HG03342 (cell line): ENCODE results near the gene OR5H14.
A peak's percentile ranks its signal among the peaks of the same experiment; 100 is the strongest.
"Not testable (repeated sequence)": the region's sequence is repeated elsewhere in the genome, so short reads cannot be mapped to it uniquely, and the experiment has no call there.

Experiments used
- ATAC-seq: cut with Tn5 transposase; IDR thresholded peaks from one replicate; pipeline ENCODE4 v1.9.1; 2021; ENCODE audit warnings: mild to moderate bottlenecking, moderate library complexity; ENCODE audit not compliant: unreplicated experiment

The OR5H14 gene

GRCh38 chr3:98147179-98147578, at the start of gene OR5H14:
Gene OR5H14, plus strand, starts transcription at chr3:98147479. Its CDS starts 1,907 bp downstream, at chr3:98149386.
- ATAC-seq: no peak

GRCh38 chr3:98099848-98100247, 47.4 kb upstream of the OR5H14 start:
- ATAC-seq: no peak

GRCh38 chr3:98108162-98108561, 39.1 kb upstream of the OR5H14 start:
- ATAC-seq: no peak

- no peak for ATAC-seq
Observed at GRCh38 chr3:98109807-98110549, 37.3 kb upstream of the OR5H14 start.

GRCh38 chr3:98110550-98110908, 36.8 kb upstream of the OR5H14 start:
- ATAC-seq: no peak

- ATAC-seq: no peak
Observed at GRCh38 chr3:98114264-98114663, 33.0 kb upstream of the OR5H14 start.

GRCh38 chr3:98115717-98116116, 31.6 kb upstream of the OR5H14 start:
- ATAC-seq: no peak

- ATAC-seq: no peak
Observed at GRCh38 chr3:98130421-98130820, 16.9 kb upstream of the OR5H14 start, which contains the start of gene OR5H1. Gene OR5H1, plus strand, starts transcription at chr3:98130721. Its CDS starts 1,977 bp downstream, at chr3:98132698.

GRCh38 chr3:98136631-98137030, 10.6 kb upstream of the OR5H14 start:
- no peak for ATAC-seq

- ATAC-seq: not testable (repeated sequence)
Observed at GRCh38 chr3:98137826-98138557, 9.3 kb upstream of the OR5H14 start.

GRCh38 chr3:98140531-98140930, 6.7 kb upstream of the OR5H14 start:
- no peak for ATAC-seq

- no peak for ATAC-seq
Observed at GRCh38 chr3:98148751-98149150, 1.5 kb downstream of the OR5H14 start.

- ATAC-seq: not testable (repeated sequence)
Observed at GRCh38 chr3:98149456-98149855, 2.2 kb downstream of the OR5H14 start.

GRCh38 chr3:98151241-98151640, 4.0 kb downstream of the OR5H14 start:
- ATAC-seq: no peak

GRCh38 chr3:98166396-98166795, 19.1 kb downstream of the OR5H14 start, which contains the start of gene OR5H15:
Gene OR5H15, plus strand, starts transcription at chr3:98166696. Its CDS starts 2,004 bp downstream, at chr3:98168700.
- no peak for ATAC-seq

GRCh38 chr3:98171071-98171470, 23.8 kb downstream of the OR5H14 start:
- no peak for ATAC-seq

GRCh38 chr3:98172621-98173020, 25.3 kb downstream of the OR5H14 start:
- no peak for ATAC-seq

- ATAC-seq: no peak
Observed at GRCh38 chr3:98180319-98180890, 33.1 kb downstream of the OR5H14 start.

GRCh38 chr3:98182196-98182595, 34.9 kb downstream of the OR5H14 start:
- ATAC-seq: no peak

- no peak for ATAC-seq
Observed at GRCh38 chr3:98185180-98185579, 37.9 kb downstream of the OR5H14 start.

GRCh38 chr3:98188545-98188944, 41.3 kb downstream of the OR5H14 start:
- peak; percentile 83 for ATAC-seq

GRCh38 chr3:98190911-98191310, 43.6 kb downstream of the OR5H14 start:
- not testable (repeated sequence) for ATAC-seq
